ENCODE data around the gene WDR47. TPM values are rescaled to one million over a fixed set of nuclear protein-coding genes. Genes with fewer than 3 reads are reported as not detected.

The WDR47 gene
- total RNA-seq, 1 experiment from 2014 or later = 9.3 TPM

- H4K20me1 ChIP-seq (ENCODE audit: insufficient read depth) = 0 out of 2 replicates have a peak, but pooled peaks cover 4% of the 10 kb centered on the region
- H3K4me2 ChIP-seq (ENCODE audit: low read length) = no peak overlapping the region
- peaks cover 0 to 8% of the 10 kb centered on the region in 2 experiments; a peak in 1 of 4 replicates for H3K36me3 ChIP-seq (ENCODE audit: control insufficient read depth in 1 of 2, insufficient read depth in 2 of 2, low read length in 2 of 2)
- DNase-seq (ENCODE audit: low read depth, low spot score) (no peak), ATAC-seq (no peak)
- no peaks in the 10 kb centered on the region for H3K27me3 ChIP-seq (ENCODE audit: insufficient read depth, low read length)
- ChIA-PET CTCF (no interaction called here), POLR2A (no interaction called here), RAD21 (ENCODE audit: low non-redundant PET in 1 of 2, low total read pairs in 2 of 2, uncharacterized antibody in 2 of 2, unreplicated experiment in 2 of 2) (no interaction called here)
- H3K9ac ChIP-seq (ENCODE audit: low read length) = no peak overlapping the region
- H3K79me2 ChIP-seq (ENCODE audit: insufficient read depth, low read length) = peaks cover 57% of the 10 kb centered on the region
- no peak for TF ChIP-seq ZNF274 (IDR thresholded peaks at IDR 0.05; ENCODE audit: low read depth, low read length)
- no peak overlapping the region for H3K27ac ChIP-seq (ENCODE audit: low read depth, low read length)
- H3K4me3 ChIP-seq (replicated peaks in 1 of 2; ENCODE audit: low read depth in 1 of 2, low read length in 2 of 2) = no peak overlapping the region
- no peak overlapping the region for H2AFZ ChIP-seq (ENCODE audit: low read depth, low read length, poor library complexity, severe bottlenecking)
- H3K9me2 ChIP-seq (ENCODE audit: insufficient read depth) = no peaks in the 10 kb centered on the region
- BruUV-seq (replicated peaks) = no TSS peak
- H3K4me1 ChIP-seq (ENCODE audit: control insufficient read depth in 1 of 2, insufficient read depth in 2 of 2, low read length in 2 of 2) = no peaks in the 10 kb centered on the region
- no peaks in the 10 kb centered on the region for H3K9me3 ChIP-seq (ENCODE audit: control insufficient read depth in 1 of 2, insufficient read depth in 1 of 2, low read depth in 1 of 2, low read length in 2 of 2)
- intact Hi-C loops (cut with micrococcal nuclease) = no loop called here
Measured at GRCh38 chr1:108949044-108949443, 92.9 kb downstream of the WDR47 start.

- DNase-seq (ENCODE audit: low read depth, low spot score) (no peak), ATAC-seq (no peak)
- H3K4me3 ChIP-seq (replicated peaks in 1 of 2; ENCODE audit: low read depth in 1 of 2, low read length in 2 of 2) = no peak overlapping the region
- CTCF ChIA-PET = no interaction called here
- H3K9me2 ChIP-seq (ENCODE audit: insufficient read depth) = no peaks in the 10 kb centered on the region
- H3K9me3 ChIP-seq (ENCODE audit: control insufficient read depth in 1 of 2, insufficient read depth in 1 of 2, low read depth in 1 of 2, low read length in 2 of 2) = no peaks in the 10 kb centered on the region
- no peak overlapping the region for H3K4me2 ChIP-seq (ENCODE audit: low read length)
- no peak overlapping the region for H3K9ac ChIP-seq (ENCODE audit: low read length)
- H3K79me2 ChIP-seq (ENCODE audit: insufficient read depth, low read length) = peaks cover 48% of the 10 kb centered on the region
- POLR2A ChIA-PET = no interaction called here
- RAD21 ChIA-PET (ENCODE audit: low non-redundant PET in 1 of 2, low total read pairs in 2 of 2, uncharacterized antibody in 2 of 2, unreplicated experiment in 2 of 2) = no interaction called here
- intact Hi-C loops (cut with micrococcal nuclease) = no loop called here
- peaks cover 2 to 11% of the 10 kb centered on the region in 2 experiments; a peak in 2 of 4 replicates for H3K36me3 ChIP-seq (ENCODE audit: control insufficient read depth in 1 of 2, insufficient read depth in 2 of 2, low read length in 2 of 2)
- H3K4me1 ChIP-seq (ENCODE audit: control insufficient read depth in 1 of 2, insufficient read depth in 2 of 2, low read length in 2 of 2) = no peaks in the 10 kb centered on the region
- H3K27ac ChIP-seq (ENCODE audit: low read depth, low read length) = no peak overlapping the region
- no TSS peak for BruUV-seq (replicated peaks)
- H3K27me3 ChIP-seq (ENCODE audit: insufficient read depth, low read length) = no peaks in the 10 kb centered on the region
- 0 out of 2 replicates have a peak, but pooled peaks cover 4% of the 10 kb centered on the region for H4K20me1 ChIP-seq (ENCODE audit: insufficient read depth)
- no peak overlapping the region for H2AFZ ChIP-seq (ENCODE audit: low read depth, low read length, poor library complexity, severe bottlenecking)
- TF ChIP-seq ELF1 (IDR thresholded peaks at IDR 0.05; ENCODE audit: borderline replicate concordance, low read depth) (no peak), REST (IDR thresholded peaks at IDR 0.05; ENCODE audit: low read depth) (no peak), EGR1 (IDR thresholded peaks at IDR 0.05; ENCODE audit: low read depth) (no peak), YY1 (IDR thresholded peaks at IDR 0.05; ENCODE audit: extremely low read depth, insufficient replicate concordance, low read depth, low read length) (no peak), SP1 (IDR thresholded peaks at IDR 0.05; ENCODE audit: low read depth) (no peak), CTCF (IDR thresholded peaks at IDR 0.05 in 2 of 3, conservative IDR thresholded peaks at IDR 0.05 in 1 of 3; ENCODE audit: borderline replicate concordance in 1 of 3, insufficient read depth in 1 of 3, low read depth in 2 of 3, low read length in 2 of 3) (no peak), JUND (IDR thresholded peaks at IDR 0.05) (no peak), SIN3A (IDR thresholded peaks at IDR 0.05; ENCODE audit: low read depth) (no peak), ZFX (IDR thresholded peaks at IDR 0.05) (no peak), POLR2AphosphoS5 (IDR thresholded peaks at IDR 0.05; ENCODE audit: low read depth, low read length) (no peak), FOSL1 (IDR thresholded peaks at IDR 0.05; ENCODE audit: low read depth) (no peak), ATF3 (IDR thresholded peaks at IDR 0.05) (no peak), CEBPB (IDR thresholded peaks at IDR 0.05; ENCODE audit: low read depth) (no peak), EZH2 (IDR thresholded peaks at IDR 0.05) (no peak), RAD21 (IDR thresholded peaks at IDR 0.05; ENCODE audit: low read depth) (no peak)
Measured at GRCh38 chr1:108947871-108948525, 93.9 kb downstream of the WDR47 start.
